Right ventricle myocardium inferior (tissue), 1 donor: ENCODE data around the gene C8A. TPM values are rescaled to one million over a fixed set of nuclear protein-coding genes. Genes with fewer than 3 reads are reported as not detected.
A peak's percentile ranks its signal among the peaks of the same experiment; 100 is the strongest.

Source experiments
- ATAC-seq: fragments of 200-7000 bp; cut with Tn5 transposase; one replicate; pipeline ENCODE4 v1.9.1; 2020; ENCODE audit warnings: mild to moderate bottlenecking, moderate library complexity
- DNase-seq: peaks from one replicate; pipeline ENCODE4 v3.0.0; 2021; ENCODE audit errors: missing footprints
- intact Hi-C: fragments of 100-400 bp; cut with DNase I; formaldehyde crosslinking; loops from one replicate; pipeline ENCODE4 v1.11.0; 2022
- long read RNA-seq: library from polyadenylated mRNA; unstranded; transcript quantifications from one replicate; pipeline ENCODE4 v2.0.0, GENCODE V29; 2021
- total RNA-seq: library from RNA; stranded (reverse); fragmentation: NEBNext Ultra II Directional; extraction: Animal tissue kit (Norgen Biotek cat#: 25700); gene quantifications from one replicate; pipeline ENCODE4 v1.2.1, GENCODE V29; 2021
- donor health status: DM: no; HTN: yes; CAD: no; lungs with severe emphysema.

Gene C8A
- not detected for total RNA-seq
- long read RNA-seq = 0 reads

GRCh38 chr1:56854521-56855099 lies at the start of gene C8A:
Gene C8A (plus strand): TSS chr1:56854797. CDS start chr1:56854902, 105 bp downstream.
- ATAC-seq (no peak), DNase-seq (no peak)
- intact Hi-C loops = no loop called here

GRCh38 chr1:56806804-56807203 lies 47.8 kb upstream of the C8A start:
- no peak for DNase-seq
- ATAC-seq = no peak
- intact Hi-C loops = no loop called here

- ATAC-seq (no peak), DNase-seq (no peak)
- intact Hi-C loops = no loop called here
These were observed 46.2 kb upstream of the C8A start for GRCh38 chr1:56808410-56808809.

- ATAC-seq (peak; percentile 61), DNase-seq (no peak)
- intact Hi-C loops = loop anchor here (10.0 kb wide), 2 partner anchors 167 to 1527 kb away; partner anchors contain the start of gene PRKAA2
These were observed 43.3 kb upstream of the C8A start for GRCh38 chr1:56811331-56811730.

GRCh38 chr1:56814205-56814604 lies 40.4 kb upstream of the C8A start:
- no peak for DNase-seq
- ATAC-seq = no peak
- intact Hi-C loops = loop anchor here (10.0 kb wide), 2 partner anchors 169 to 1529 kb away; partner anchors contain the start of gene PRKAA2

- no peak for ATAC-seq
These were observed 38.3 kb upstream of the C8A start for GRCh38 chr1:56816264-56816663.

GRCh38 chr1:56816909-56817308 lies 37.7 kb upstream of the C8A start:
- DNase-seq (no peak), ATAC-seq (no peak)
- intact Hi-C loops = loop anchor here (10.0 kb wide), 2 partner anchors 172 to 1532 kb away; partner anchors contain the start of gene PRKAA2

More at GRCh38 chr1:56816264-56816663, 38.3 kb upstream of the C8A start:
- intact Hi-C loops = loop anchor here (10.0 kb wide), 2 partner anchors 171 to 1531 kb away; partner anchors contain the start of gene PRKAA2
- DNase-seq = no peak

GRCh38 chr1:56817716-56818463 lies 36.7 kb upstream of the C8A start:
- no peak for DNase-seq
- intact Hi-C loops = loop anchor here (10.0 kb wide), 2 partner anchors 173 to 1533 kb away; partner anchors contain the start of gene PRKAA2
- peak; percentile 27 for ATAC-seq

GRCh38 chr1:56819387-56819899 lies 35.2 kb upstream of the C8A start, which contains the start of gene FYB2:
Gene FYB2 (minus strand): TSS chr1:56819404. CDS start chr1:56819290, 114 bp downstream.
- intact Hi-C loops = loop anchor here (10.0 kb wide), 2 partner anchors 175 to 1535 kb away; partner anchors contain the start of gene PRKAA2
- DNase-seq (no peak), ATAC-seq (peak; percentile 42)

- intact Hi-C loops = loop anchor here (1.0 kb wide), 1 partner anchor 63 kb away; no protein-coding TSS in a partner anchor
- ATAC-seq = peak; percentile 54
- peak; percentile 76 for DNase-seq
These were observed 33.7 kb upstream of the C8A start for GRCh38 chr1:56820755-56821461.

GRCh38 chr1:56821462-56821797 lies 33.2 kb upstream of the C8A start:
- DNase-seq = no peak
- intact Hi-C loops = loop anchor here (1.0 kb wide), 1 partner anchor 63 kb away; no protein-coding TSS in a partner anchor
- no peak for ATAC-seq

GRCh38 chr1:56824271-56824670 lies 30.3 kb upstream of the C8A start:
- DNase-seq (no peak), ATAC-seq (no peak)
- intact Hi-C loops = no loop called here

- DNase-seq = no peak
- intact Hi-C loops = no loop called here
- no peak for ATAC-seq
These were observed 29.7 kb upstream of the C8A start for GRCh38 chr1:56824938-56825337.

GRCh38 chr1:56825436-56825835 lies 29.2 kb upstream of the C8A start:
- ATAC-seq = no peak
- DNase-seq = no peak
- intact Hi-C loops = no loop called here

- ATAC-seq (no peak), DNase-seq (no peak)
- intact Hi-C loops = no loop called here
These were observed 26.9 kb upstream of the C8A start for GRCh38 chr1:56827711-56828110.

GRCh38 chr1:56830052-56830451 lies 24.5 kb upstream of the C8A start:
- ATAC-seq (no peak), DNase-seq (no peak)
- intact Hi-C loops = loop anchor here (5.0 to 10.0 kb wide), 4 partner anchors 135 to 1325 kb away; partner anchors contain the start of gene C8B

- ATAC-seq (peak; percentile 81), DNase-seq (peak; percentile 68)
- intact Hi-C loops = loop anchor here (5.0 to 10.0 kb wide), 4 partner anchors 133 to 1323 kb away; partner anchors contain the start of gene C8B
These were observed 22.5 kb upstream of the C8A start for GRCh38 chr1:56831871-56832693.

GRCh38 chr1:56833088-56833487 lies 21.5 kb upstream of the C8A start:
- no peak for DNase-seq
- intact Hi-C loops = loop anchor here (5.0 to 10.0 kb wide), 4 partner anchors 132 to 1322 kb away; partner anchors contain the start of gene C8B
- ATAC-seq = no peak
